ENCODE measurements around the gene SARM1.

SARM1 gene

DNA sequence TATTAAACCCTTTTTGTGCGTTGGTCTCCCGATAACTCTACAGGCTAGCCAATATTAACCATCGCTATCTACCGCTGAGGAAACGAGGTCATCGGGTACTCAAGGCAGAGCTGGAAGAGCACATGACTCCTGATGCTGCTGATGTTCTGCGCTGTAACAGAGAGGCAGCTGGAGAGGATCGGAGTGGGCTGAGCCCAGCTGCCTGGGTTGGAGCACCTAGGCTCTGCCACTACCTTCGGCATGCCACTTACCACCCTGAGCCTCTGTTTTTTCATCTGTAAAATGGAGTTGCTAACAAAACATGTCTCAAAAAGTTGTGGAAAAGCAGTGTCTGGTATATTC, 35.0 kb downstream of the SARM1 start:
- H3K4me3 ChIP-seq (ENCODE audit: low read depth, low read length): no peak overlapping the region
- TF ChIP-seq MAX (IDR thresholded peaks at IDR 0.05; ENCODE audit: low read depth, low read length) (no peak), MYC (IDR thresholded peaks at IDR 0.05; ENCODE audit: low read depth, low read length) (no peak), POLR2A (IDR thresholded peaks at IDR 0.05; ENCODE audit: extremely low read depth, insufficient read length) (no peak)
- TF ChIP-seq, protein P1, sequence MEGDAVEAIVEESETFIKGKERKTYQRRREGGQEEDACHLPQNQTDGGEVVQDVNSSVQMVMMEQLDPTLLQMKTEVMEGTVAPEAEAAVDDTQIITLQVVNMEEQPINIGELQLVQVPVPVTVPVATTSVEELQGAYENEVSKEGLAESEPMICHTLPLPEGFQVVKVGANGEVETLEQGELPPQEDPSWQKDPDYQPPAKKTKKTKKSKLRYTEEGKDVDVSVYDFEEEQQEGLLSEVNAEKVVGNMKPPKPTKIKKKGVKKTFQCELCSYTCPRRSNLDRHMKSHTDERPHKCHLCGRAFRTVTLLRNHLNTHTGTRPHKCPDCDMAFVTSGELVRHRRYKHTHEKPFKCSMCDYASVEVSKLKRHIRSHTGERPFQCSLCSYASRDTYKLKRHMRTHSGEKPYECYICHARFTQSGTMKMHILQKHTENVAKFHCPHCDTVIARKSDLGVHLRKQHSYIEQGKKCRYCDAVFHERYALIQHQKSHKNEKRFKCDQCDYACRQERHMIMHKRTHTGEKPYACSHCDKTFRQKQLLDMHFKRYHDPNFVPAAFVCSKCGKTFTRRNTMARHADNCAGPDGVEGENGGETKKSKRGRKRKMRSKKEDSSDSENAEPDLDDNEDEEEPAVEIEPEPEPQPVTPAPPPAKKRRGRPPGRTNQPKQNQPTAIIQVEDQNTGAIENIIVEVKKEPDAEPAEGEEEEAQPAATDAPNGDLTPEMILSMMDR (IDR thresholded peaks at IDR 0.05; ENCODE audit: low read depth, low read length): no peak
- no peak for DNase-seq (ENCODE audit: low read depth)

DNA sequence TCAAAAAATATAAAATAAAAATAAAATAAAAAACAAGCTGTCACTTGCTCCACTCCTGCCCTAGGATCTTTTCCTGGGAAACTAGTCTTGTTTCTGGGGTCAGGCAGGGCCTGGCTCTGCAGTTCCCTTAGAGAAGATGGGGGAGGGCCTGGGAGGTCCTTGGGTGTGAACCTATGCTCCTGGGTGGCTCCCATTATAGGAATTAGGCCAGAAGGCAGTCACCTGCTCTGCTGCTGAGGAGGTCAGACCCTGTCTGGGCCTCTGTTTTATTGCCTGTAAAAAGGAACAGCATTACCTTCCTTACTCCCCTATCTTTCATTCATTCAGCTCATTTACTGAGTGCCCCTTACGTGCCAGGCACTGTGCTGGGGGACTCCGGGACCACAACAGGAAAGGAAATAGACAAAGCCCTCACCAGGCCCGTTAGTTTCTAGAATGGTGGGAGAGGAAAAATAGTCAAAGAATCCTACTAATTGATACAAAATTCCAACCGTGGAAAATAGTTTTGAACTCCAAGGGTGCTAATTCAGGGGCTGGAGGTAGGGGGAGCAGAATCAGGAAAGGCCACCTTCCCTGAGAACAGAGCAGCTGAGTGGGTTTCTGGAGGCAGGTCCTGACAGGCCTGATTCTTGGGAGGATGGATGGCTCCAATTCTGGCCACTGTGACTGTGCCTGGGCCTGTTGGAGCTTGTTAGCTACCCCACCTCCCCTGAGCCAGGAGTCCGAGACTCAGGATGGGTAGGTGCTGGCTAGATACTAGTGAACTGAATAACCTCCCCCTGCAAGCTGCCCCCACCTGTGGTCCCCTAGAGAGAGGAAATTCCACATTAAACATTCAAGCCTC, 35.9 kb downstream of the SARM1 start:
- no peak for DNase-seq (ENCODE audit: low read depth)
- no peak overlapping the region for H3K4me3 ChIP-seq (ENCODE audit: low read depth, low read length)
- no peak for TF ChIP-seq MAX (IDR thresholded peaks at IDR 0.05; ENCODE audit: low read depth, low read length)
- TF ChIP-seq POLR2A (IDR thresholded peaks at IDR 0.05; ENCODE audit: extremely low read depth, insufficient read length): no peak
- TF ChIP-seq, protein P1 (IDR thresholded peaks at IDR 0.05; ENCODE audit: low read depth, low read length): no peak
- no peak for TF ChIP-seq MYC (IDR thresholded peaks at IDR 0.05; ENCODE audit: low read depth, low read length)

DNA sequence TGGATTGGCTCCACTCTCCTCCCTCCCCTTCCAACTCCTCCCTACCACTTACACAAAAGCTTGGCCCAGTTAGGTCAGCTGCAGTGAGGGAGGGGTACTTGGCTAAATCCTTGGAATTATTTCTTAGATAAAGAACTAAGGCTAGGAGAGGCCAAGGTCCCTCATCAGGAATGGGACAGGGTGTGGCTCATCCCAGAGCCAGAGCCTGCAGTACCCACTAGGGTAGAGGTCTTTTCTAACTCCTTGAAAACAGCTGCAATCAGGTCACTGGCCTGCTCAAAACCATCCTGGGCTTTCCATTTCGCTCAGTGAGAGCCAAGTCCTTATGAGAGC, 36.4 kb downstream of the SARM1 start:
- no peak overlapping the region for H3K4me3 ChIP-seq (ENCODE audit: low read depth, low read length)

GRCh38 chr17:28412099-28412498, 40.6 kb downstream of the SARM1 start:
- H3K4me3 ChIP-seq (ENCODE audit: low read depth, low read length): no peak overlapping the region
- TF ChIP-seq MAX (IDR thresholded peaks at IDR 0.05; ENCODE audit: low read depth, low read length) (no peak), MYC (IDR thresholded peaks at IDR 0.05; ENCODE audit: low read depth, low read length) (no peak), POLR2A (IDR thresholded peaks at IDR 0.05; ENCODE audit: extremely low read depth, insufficient read length) (no peak)
- TF ChIP-seq, protein P1 (IDR thresholded peaks at IDR 0.05; ENCODE audit: low read depth, low read length): no peak
- no peak for DNase-seq (ENCODE audit: low read depth)

More for the DNA sequence above, 36.4 kb downstream of the SARM1 start:
- no peak for DNase-seq (ENCODE audit: low read depth)
- no peak for TF ChIP-seq MAX (IDR thresholded peaks at IDR 0.05; ENCODE audit: low read depth, low read length)
- no peak for TF ChIP-seq MYC (IDR thresholded peaks at IDR 0.05; ENCODE audit: low read depth, low read length)
- TF ChIP-seq, protein P1 (IDR thresholded peaks at IDR 0.05; ENCODE audit: low read depth, low read length): no peak
- no peak for TF ChIP-seq POLR2A (IDR thresholded peaks at IDR 0.05; ENCODE audit: extremely low read depth, insufficient read length)

- TF ChIP-seq MAX (IDR thresholded peaks at IDR 0.05; ENCODE audit: low read depth, low read length): no peak
- no peak for TF ChIP-seq MYC (IDR thresholded peaks at IDR 0.05; ENCODE audit: low read depth, low read length)
- TF ChIP-seq, protein P1 (IDR thresholded peaks at IDR 0.05; ENCODE audit: low read depth, low read length): no peak
- TF ChIP-seq POLR2A (IDR thresholded peaks at IDR 0.05; ENCODE audit: extremely low read depth, insufficient read length): no peak
- H3K4me3 ChIP-seq (ENCODE audit: low read depth, low read length): no peak overlapping the region
- DNase-seq (ENCODE audit: low read depth): no peak
Observed at GRCh38 chr17:28413804-28414203, 42.3 kb downstream of the SARM1 start.

Data from NB4 (cell line).